CD4-positive, alpha-beta memory T cell (primary cell): Measurements from ENCODE around the gene SAP25. TPM values are rescaled to one million over a fixed set of nuclear protein-coding genes. Genes with fewer than 3 reads are reported as not detected.
"Not testable (repeated sequence)": the region's sequence is repeated elsewhere in the genome, so short reads cannot be mapped to it uniquely, and the experiment has no call there.

Experiments
- CTCF ChIA-PET: fragments of 350-600 bp; sonication (Branson Sonifier 250); formaldehyde crosslinking; loops from one replicate; lab custom pipeline; 2021; ENCODE audit warnings: inconsistent platforms; ENCODE audit not compliant: partially characterized antibody; lab: Charles Lee
- POLR2A ChIA-PET: fragments of 350-600 bp; sonication (Branson Sonifier 250); formaldehyde crosslinking; loops from one replicate; lab custom pipeline; 2021; ENCODE audit not compliant: partially characterized antibody; lab: Charles Lee
- DNase-seq, 5 donors: peaks; one replicate each; pipeline versions ENCODE4 v3.0.0 to v3.0.0-alpha.2; 2020 to 2022; ENCODE audit warnings: mixed read lengths in 1 of 5
- H3K27ac ChIP-seq: one replicate; pipeline ENCODE4 v1.7.0; 2013; ENCODE audit warnings: low read depth, low read length
- H3K27me3 ChIP-seq: 2 replicates; pipeline ENCODE4 v1.7.0; 2013; ENCODE audit warnings: mild to moderate bottlenecking, low read length, moderate library complexity; ENCODE audit not compliant: insufficient read depth
- H3K36me3 ChIP-seq: 2 replicates; pipeline ENCODE4 v1.7.0; 2013; ENCODE audit warnings: mild to moderate bottlenecking, low read length, moderate library complexity; ENCODE audit not compliant: insufficient read depth
- H3K4me1 ChIP-seq: 2 replicates; pipeline ENCODE4 v1.7.0; 2013; ENCODE audit warnings: mild to moderate bottlenecking, low read length, moderate library complexity; ENCODE audit not compliant: insufficient read depth
- H3K4me3 ChIP-seq, 2 donors: one replicate each; pipeline ENCODE4 v1.7.0; 2013; ENCODE audit warnings: low read length in 2 of 2, mild to moderate bottlenecking in 1 of 2
- H3K9me3 ChIP-seq, 2 donors: one replicate each; pipeline ENCODE4 v1.7.0; 2013; ENCODE audit warnings: low read length in 2 of 2, control low read depth in 1 of 2; ENCODE audit not compliant: control insufficient read depth in 1 of 2
- H3K27ac Mint-ChIP-seq, 7 donors: one replicate each; pipeline ENCODE4 v1.8.0; 2020 to 2021; ENCODE audit warnings: mixed read lengths in 7 of 7, mild to moderate bottlenecking in 6 of 7, inconsistent platforms in 3 of 7, moderate library complexity in 3 of 7
- H3K27me3 Mint-ChIP-seq, 2 donors: one replicate each; pipeline ENCODE4 v1.8.0; 2020 to 2021; ENCODE audit warnings: mixed read lengths in 2 of 2
- H3K36me3 Mint-ChIP-seq, 2 donors: one replicate each; pipeline ENCODE4 v1.8.0; 2020 to 2021; ENCODE audit warnings: mixed read lengths in 2 of 2, inconsistent platforms in 1 of 2, mild to moderate bottlenecking in 1 of 2
- H3K4me1 Mint-ChIP-seq, 4 donors: one replicate each; pipeline ENCODE4 v1.8.0; 2020 to 2021; ENCODE audit warnings: mixed read lengths in 4 of 4, mild to moderate bottlenecking in 1 of 4
- H3K4me3 Mint-ChIP-seq, 8 donors: one replicate each; pipeline ENCODE4 v1.8.0; 2020 to 2021; ENCODE audit warnings: mixed read lengths in 8 of 8, mild to moderate bottlenecking in 7 of 8, moderate library complexity in 6 of 8, inconsistent platforms in 3 of 8
- H3K9me3 Mint-ChIP-seq, 8 donors: one replicate each; pipeline ENCODE4 v1.8.0; 2020 to 2021; ENCODE audit warnings: mixed read lengths in 8 of 8, mild to moderate bottlenecking in 5 of 8, inconsistent platforms in 3 of 8, moderate library complexity in 1 of 8
- intact Hi-C: fragments of 100-400 bp; cut with micrococcal nuclease; formaldehyde crosslinking; loops from one replicate; pipeline ENCODE4 v1.15.1; 2023
- polyA plus RNA-seq, 2 donors: library from polyadenylated mRNA; unstranded; fragments of 300-500 nt; fragmentation: Illumina TruSeq; gene quantifications; one replicate each; pipeline ENCODE4 v1.2.3, GENCODE V29; 2021
- total RNA-seq, 2 experiments: library from RNA; stranded (reverse); gene quantifications; one replicate each; pipeline ENCODE4 v1.2.3, GENCODE V29; 2021

Gene SAP25
- total and polyA plus RNA-seq, 4 experiments from 2014 or later: 0.72 to 126 (median 119) TPM; not detected in 1

- H3K27ac Mint-ChIP-seq: peak overlapping the region; percentile 80 to 94 (median 90)
- H3K27me3 Mint-ChIP-seq: no peaks in the 10 kb centered on the region
- H3K9me3 ChIP-seq: no peaks in the 10 kb centered on the region
- H3K36me3 ChIP-seq: no peaks in the 10 kb centered on the region
- ChIA-PET CTCF (interaction anchor here (0.6 to 13.6 kb wide), 7 partner anchors 8 to 165 kb away, joined by 3 to 254 read pairs (median 3); partner anchors contain the start of gene POP7), POLR2A (interaction anchor here (0.9 to 11.5 kb wide), 9 partner anchors 8 to 111 kb away, joined by 3 to 121 read pairs (median 7); partner anchors contain the start of genes FBXO24, LRCH4, MEPCE and TSC22D4)
- H3K9me3 Mint-ChIP-seq: no peaks in the 10 kb centered on the region
- H3K27ac ChIP-seq: peak overlapping the region; percentile 49
- DNase-seq: no peak
- H3K27me3 ChIP-seq: no peaks in the 10 kb centered on the region
- peaks cover 55% of the 10 kb centered on the region for H3K4me1 ChIP-seq
- H3K4me1 Mint-ChIP-seq: peaks cover 47 to 63% (median 53%) of the 10 kb centered on the region in 4 donors
- peak overlapping the region; percentile 64 to 99 (median 96) for H3K4me3 Mint-ChIP-seq
- peaks cover 0 to 4% of the 10 kb centered on the region in 2 donors for H3K36me3 Mint-ChIP-seq
- intact Hi-C loops: no loop called here
- H3K4me3 ChIP-seq: peak overlapping the region; percentile 33 to 79
Measured at GRCh38 chr7:100540073-100540723, 33.5 kb downstream of the SAP25 start.

GRCh38 chr7:100539436-100540006 lies 34.2 kb downstream of the SAP25 start:
- no peak for DNase-seq
- intact Hi-C loops: loop anchor here (1.0 kb wide), 6 partner anchors 8 to 110 kb away; partner anchors contain the start of genes FBXO24, LRCH4, MEPCE and NYAP1
- Histone ChIP-seq H3K36me3 (no peaks in the 10 kb centered on the region), H3K27me3 (no peaks in the 10 kb centered on the region), H3K4me3 (peak overlapping the region; percentile 33 to 79), H3K4me1 (peaks cover 49% of the 10 kb centered on the region), H3K9me3 (no peaks in the 10 kb centered on the region), H3K27ac (peak overlapping the region; percentile 49)
- H3K9me3 Mint-ChIP-seq: no peaks in the 10 kb centered on the region
- no peaks in the 10 kb centered on the region for H3K27me3 Mint-ChIP-seq
- H3K36me3 Mint-ChIP-seq: peaks cover 0 to 4% of the 10 kb centered on the region in 2 donors
- POLR2A ChIA-PET: interaction anchor here (0.7 to 11.5 kb wide), 24 partner anchors 9 to 335 kb away, joined by 3 to 121 read pairs (median 4); partner anchors contain the start of genes FBXO24, LRCH4, MEPCE and MOSPD3
- peaks cover 40 to 56% (median 48%) of the 10 kb centered on the region in 4 donors for H3K4me1 Mint-ChIP-seq
- CTCF ChIA-PET: interaction anchor here (0.6 to 13.6 kb wide), 9 partner anchors 9 to 166 kb away, joined by 3 to 254 read pairs (median 3); partner anchors contain the start of gene POP7
- peak overlapping the region; percentile 88 to 99 (median 97) for H3K4me3 Mint-ChIP-seq
- H3K27ac Mint-ChIP-seq: peak overlapping the region; percentile 80 to 94 (median 90)

- Mint-ChIP-seq H3K27ac (peak within 1 kb of the TSS; percentile 84 to 95 (median 91)), H3K9me3 (no peaks in the 10 kb centered on the region), H3K4me3 (peak within 1 kb of the TSS; percentile 88 to 99 (median 97)), H3K36me3 (peaks cover 0 to 4% of the 10 kb centered on the region in 2 donors), H3K27me3 (no peaks in the 10 kb centered on the region), H3K4me1 (peaks cover 33 to 49% (median 41%) of the 10 kb centered on the region in 4 donors)
- intact Hi-C loops: loop anchor here (1.0 kb wide), 7 partner anchors 8 to 110 kb away; partner anchors contain the start of genes FBXO24, LRCH4, MEPCE and NYAP1
- no peaks in the 10 kb centered on the region for H3K36me3 ChIP-seq
- H3K4me3 ChIP-seq: peak within 1 kb of the TSS; percentile 33 to 79
- POLR2A ChIA-PET: interaction anchor here (0.5 to 5.1 kb wide), 26 partner anchors 10 to 336 kb away, joined by 3 to 56 read pairs (median 4); partner anchors contain the start of genes FBXO24, LRCH4, MEPCE and MOSPD3
- peaks cover 42% of the 10 kb centered on the region for H3K4me1 ChIP-seq
- no peaks in the 10 kb centered on the region for H3K27me3 ChIP-seq
- DNase-seq: peak; percentile 100
- CTCF ChIA-PET: interaction anchor here (0.8 to 13.6 kb wide), 8 partner anchors 10 to 59 kb away, joined by 3 to 254 read pairs (median 4); no protein-coding TSS in a partner anchor
- peak within 1 kb of the TSS; percentile 49 for H3K27ac ChIP-seq
- H3K9me3 ChIP-seq: no peaks in the 10 kb centered on the region
Measured at GRCh38 chr7:100538654-100539435, 34.9 kb downstream of the SAP25 start, which contains the start of gene AGFG2. AGFG2 (plus strand) TSS chr7:100539203; CDS start chr7:100539347, 144 bp downstream.

- peak overlapping the region; percentile 12 to 21 for H3K4me3 ChIP-seq
- H3K9me3 ChIP-seq: no peaks in the 10 kb centered on the region
- Mint-ChIP-seq H3K4me3 (peak overlapping the region; percentile 80 to 99 (median 97)), H3K27me3 (no peaks in the 10 kb centered on the region), H3K4me1 (peaks cover 28 to 44% (median 35%) of the 10 kb centered on the region in 4 donors), H3K27ac (peak overlapping the region; percentile 84 to 95 (median 91)), H3K36me3 (peaks cover 0 to 4% of the 10 kb centered on the region in 2 donors), H3K9me3 (no peaks in the 10 kb centered on the region)
- CTCF ChIA-PET: interaction anchor here (1.3 to 13.6 kb wide), 5 partner anchors 10 to 56 kb away, joined by 3 to 254 read pairs (median 6); no protein-coding TSS in a partner anchor
- intact Hi-C loops: loop anchor here (1.0 kb wide), 1 partner anchor 22 kb away; no protein-coding TSS in a partner anchor
- POLR2A ChIA-PET: interaction anchor here (0.5 to 5.1 kb wide), 11 partner anchors 10 to 109 kb away, joined by 3 to 56 read pairs (median 6); partner anchors contain the start of genes FBXO24, LRCH4, MEPCE and MOSPD3
- no peaks in the 10 kb centered on the region for H3K27me3 ChIP-seq
- peaks cover 37% of the 10 kb centered on the region for H3K4me1 ChIP-seq
- DNase-seq: no peak
- no peaks in the 10 kb centered on the region for H3K36me3 ChIP-seq
- H3K27ac ChIP-seq: peak overlapping the region; percentile 32
Measured at GRCh38 chr7:100538348-100538653, 35.4 kb downstream of the SAP25 start.

- H3K4me1 ChIP-seq: peaks cover 21% of the 10 kb centered on the region
- H3K27me3 Mint-ChIP-seq, DNase-seq, H3K9me3 Mint-ChIP-seq, H3K4me3 Mint-ChIP-seq, H3K36me3 Mint-ChIP-seq, H3K36me3 ChIP-seq, H3K4me3 ChIP-seq, H3K9me3 ChIP-seq, H3K27me3 ChIP-seq, H3K27ac ChIP-seq, intact Hi-C loops, H3K27ac Mint-ChIP-seq: not testable (repeated sequence)
- peaks cover 16 to 28% (median 21%) of the 10 kb centered on the region in 4 donors for H3K4me1 Mint-ChIP-seq
- CTCF ChIA-PET: interaction anchor here (1.1 to 1.9 kb wide), 2 partner anchors 9 to 169 kb away, joined by 3 to 4 read pairs; partner anchors contain the start of gene POP7
- POLR2A ChIA-PET: interaction anchor here (1.0 kb wide), 1 partner anchor 22 kb away, joined by 4 read pairs; no protein-coding TSS in a partner anchor
Measured at GRCh38 chr7:100536695-100537094, 37.0 kb downstream of the SAP25 start.

- H3K36me3 ChIP-seq: not testable (repeated sequence)
Measured at GRCh38 chr7:100535982-100536381, 37.7 kb downstream of the SAP25 start.

More at GRCh38 chr7:100535982-100536381, 37.7 kb downstream of the SAP25 start:
- H3K27me3 ChIP-seq, H3K9me3 ChIP-seq, DNase-seq, H3K4me3 ChIP-seq, H3K27ac Mint-ChIP-seq, H3K36me3 Mint-ChIP-seq, H3K9me3 Mint-ChIP-seq, H3K27me3 Mint-ChIP-seq, H3K27ac ChIP-seq, intact Hi-C loops: not testable (repeated sequence)
- CTCF ChIA-PET: interaction anchor here (1.0 to 1.9 kb wide), 5 partner anchors 10 to 169 kb away, joined by 3 to 6 read pairs (median 4); partner anchors contain the start of gene POP7
- H3K4me1 ChIP-seq: peaks cover 14% of the 10 kb centered on the region
- peak overlapping the region in 1 of 8 donors; percentile 41 for H3K4me3 Mint-ChIP-seq
- peaks cover 10 to 21% (median 14%) of the 10 kb centered on the region in 4 donors for H3K4me1 Mint-ChIP-seq
- POLR2A ChIA-PET: interaction anchor here (1.2 to 3.0 kb wide), 2 partner anchors 10 to 107 kb away, joined by 4 to 13 read pairs; partner anchors contain the start of gene MEPCE
